NCI-H748 treated with DMSO at 0.1 percent for 48 hours (cell line): Measurements from ENCODE around the gene MED19.
"Not testable (repeated sequence)": the region's sequence is repeated elsewhere in the genome, so short reads cannot be mapped to it uniquely, and the experiment has no call there.

Source experiments
- DNase-seq: peaks from one replicate; lab custom pipeline; 2025; lab: John Stamatoyannopoulos, UW

MED19 gene

GRCh38 chr11:57704932-57705331, 7.1 kb downstream of the MED19 start:
- DNase-seq, result no peak

- no peak for DNase-seq
These were observed 8.7 kb downstream of the MED19 start for GRCh38 chr11:57703341-57703740.

GRCh38 chr11:57700425-57700824, 11.6 kb downstream of the MED19 start:
- DNase-seq, result no peak

- no peak for DNase-seq
These were observed 12.2 kb downstream of the MED19 start for GRCh38 chr11:57699813-57700212.

GRCh38 chr11:57698843-57699365, 13.1 kb downstream of the MED19 start:
- no peak for DNase-seq

GRCh38 chr11:57690474-57690873, 21.5 kb downstream of the MED19 start:
- DNase-seq, result not testable (repeated sequence)

- DNase-seq, result no peak
These were observed 30.8 kb downstream of the MED19 start for GRCh38 chr11:57681168-57681567.

- no peak for DNase-seq
These were observed 31.5 kb downstream of the MED19 start for GRCh38 chr11:57680552-57680874.

GRCh38 chr11:57679396-57679795, 32.6 kb downstream of the MED19 start:
- no peak for DNase-seq

GRCh38 chr11:57675176-57675941, 36.7 kb downstream of the MED19 start:
- no peak for DNase-seq

GRCh38 chr11:57674251-57674650, 37.8 kb downstream of the MED19 start:
- no peak for DNase-seq

- DNase-seq, result no peak
These were observed 43.6 kb downstream of the MED19 start for GRCh38 chr11:57668434-57668782.

GRCh38 chr11:57667736-57668433, 44.1 kb downstream of the MED19 start, which contains the start of gene ZDHHC5:
ZDHHC5 (plus strand) TSS chr11:57668114; CDS start chr11:57673091, 4,977 bp downstream.
- DNase-seq, result peak; percentile 97

- peak; percentile 97 for DNase-seq
These were observed 44.8 kb downstream of the MED19 start for GRCh38 chr11:57667117-57667735.

- DNase-seq, result no peak
These were observed 48.0 kb downstream of the MED19 start for GRCh38 chr11:57663975-57664374.

- DNase-seq, result no peak
These were observed 49.1 kb downstream of the MED19 start for GRCh38 chr11:57662893-57663292.

- DNase-seq, result no peak
These were observed 52.3 kb downstream of the MED19 start for GRCh38 chr11:57659669-57660068.

- DNase-seq, result no peak
These were observed 54.0 kb downstream of the MED19 start for GRCh38 chr11:57658023-57658361.

GRCh38 chr11:57657194-57658022, 54.6 kb downstream of the MED19 start, which contains the start of gene CLP1:
CLP1 (plus strand) TSS chr11:57657762; CDS start chr11:57659477, 1,715 bp downstream.
- DNase-seq, result peak; percentile 95

- DNase-seq, result no peak
These were observed 55.2 kb downstream of the MED19 start for GRCh38 chr11:57656885-57657193.
